Osteocyte (in vitro differentiated cells): ENCODE measurements around the gene PPP1R3G. TPM values are rescaled to one million over a fixed set of nuclear protein-coding genes. Genes with fewer than 3 reads are reported as not detected.

ENCODE experiments used
- DNase-seq: peaks from one replicate; pipeline ENCODE4 v3.0.0; 2021; ENCODE audit warnings: mixed read lengths; ENCODE audit not compliant: unreplicated experiment; ENCODE audit errors: extremely low spot score
- H3K27ac Mint-ChIP-seq: one replicate; pipeline ENCODE4 v1.8.0; 2021; ENCODE audit warnings: mild to moderate bottlenecking, mixed read lengths; ENCODE audit not compliant: unreplicated experiment
- H3K27me3 Mint-ChIP-seq: one replicate; pipeline ENCODE4 v1.8.0; 2021; ENCODE audit warnings: mixed read lengths; ENCODE audit not compliant: unreplicated experiment
- H3K36me3 Mint-ChIP-seq: one replicate; pipeline ENCODE4 v1.8.0; 2021; ENCODE audit warnings: mixed read lengths; ENCODE audit not compliant: unreplicated experiment
- H3K4me1 Mint-ChIP-seq: one replicate; pipeline ENCODE4 v1.8.0; 2021; ENCODE audit warnings: mixed read lengths; ENCODE audit not compliant: unreplicated experiment
- H3K4me3 Mint-ChIP-seq: one replicate; pipeline ENCODE4 v1.8.0; 2021; ENCODE audit warnings: mild to moderate bottlenecking, moderate library complexity, mixed read lengths; ENCODE audit not compliant: unreplicated experiment
- H3K9me3 Mint-ChIP-seq: one replicate; pipeline ENCODE4 v1.8.0; 2021; ENCODE audit warnings: mixed read lengths; ENCODE audit not compliant: unreplicated experiment
- CTCF ChIP-seq: fragments of 200-600 bp; sonication (generic); IDR thresholded peaks from 2 replicates; pipeline ENCODE4 v1.5.0; 2021; ENCODE audit warnings: antibody characterized with exemption, mild to moderate bottlenecking, moderate library complexity
- total RNA-seq: library from RNA; stranded (reverse); gene quantifications from 2 replicates; pipeline ENCODE4 v1.2.1, GENCODE V29; 2021

The PPP1R3G gene
- total RNA-seq, 1 donor from 2014 or later, result 0.40 TPM

GRCh38 chr6:5083307-5083583 is 1.9 kb upstream of the PPP1R3G start:
- Mint-ChIP-seq H3K4me3 (peak overlapping the region; percentile 57), H3K4me1 (peaks cover 11% of the 10 kb centered on the region), H3K36me3 (no peaks in the 10 kb centered on the region), H3K9me3 (no peaks in the 10 kb centered on the region), H3K27ac (no peak overlapping the region), H3K27me3 (no peaks in the 10 kb centered on the region)
- TF ChIP-seq CTCF, result no peak
- DNase-seq, result peak; percentile 70

GRCh38 chr6:5083813-5084359 is 1.3 kb upstream of the PPP1R3G start:
- H3K4me3 Mint-ChIP-seq, result peak overlapping the region; percentile 57
- no peaks in the 10 kb centered on the region for H3K27me3 Mint-ChIP-seq
- no peaks in the 10 kb centered on the region for H3K9me3 Mint-ChIP-seq
- no peak overlapping the region for H3K27ac Mint-ChIP-seq
- H3K36me3 Mint-ChIP-seq, result no peaks in the 10 kb centered on the region
- no peak for DNase-seq
- H3K4me1 Mint-ChIP-seq, result peaks cover 11% of the 10 kb centered on the region
- no peak for TF ChIP-seq CTCF

GRCh38 chr6:5084360-5084780 is 771 bp upstream of the PPP1R3G start:
- TF ChIP-seq CTCF, result no peak
- H3K4me3 Mint-ChIP-seq, result peak overlapping the region; percentile 85
- no peaks in the 10 kb centered on the region for H3K27me3 Mint-ChIP-seq
- DNase-seq, result peak; percentile 83
- peaks cover 11% of the 10 kb centered on the region for H3K4me1 Mint-ChIP-seq
- H3K9me3 Mint-ChIP-seq, result no peaks in the 10 kb centered on the region
- no peak overlapping the region for H3K27ac Mint-ChIP-seq
- H3K36me3 Mint-ChIP-seq, result no peaks in the 10 kb centered on the region

GRCh38 chr6:5085648-5086293 is 630 bp downstream of the PPP1R3G start:
- no peaks in the 10 kb centered on the region for H3K36me3 Mint-ChIP-seq
- no peak for DNase-seq
- H3K27ac Mint-ChIP-seq, result no peak overlapping the region
- TF ChIP-seq CTCF, result no peak
- no peaks in the 10 kb centered on the region for H3K9me3 Mint-ChIP-seq
- peak overlapping the region; percentile 67 for H3K4me3 Mint-ChIP-seq
- H3K4me1 Mint-ChIP-seq, result peaks cover 9% of the 10 kb centered on the region
- H3K27me3 Mint-ChIP-seq, result peaks cover 7% of the 10 kb centered on the region

GRCh38 chr6:5086294-5086890 is 1.3 kb downstream of the PPP1R3G start:
- Mint-ChIP-seq H3K27me3 (peaks cover 9% of the 10 kb centered on the region), H3K4me1 (peaks cover 9% of the 10 kb centered on the region), H3K4me3 (peak overlapping the region; percentile 29), H3K9me3 (no peaks in the 10 kb centered on the region), H3K36me3 (no peaks in the 10 kb centered on the region), H3K27ac (no peak overlapping the region)
- peak; percentile 72 for DNase-seq
- TF ChIP-seq CTCF, result no peak
